DMS114 treated with DMSO at 0.1 percent for 48 hours (cell line): Measurements from ENCODE around the gene RPL10.

Experiments used
- DNase-seq: peaks from one replicate; lab custom pipeline; 2025; ENCODE audit not compliant: unreplicated experiment; lab: John Stamatoyannopoulos, UW

RPL10 gene

GRCh38 chrX:154397888-154398667, at the start of gene RPL10:
RPL10 (plus strand) TSS chrX:154398377; CDS start chrX:154398520, 143 bp downstream.
- peak; percentile 85 for DNase-seq

- no peak for DNase-seq
Observed at GRCh38 chrX:154348646-154349358, 49.4 kb upstream of the RPL10 start.

GRCh38 chrX:154349359-154349935, 48.7 kb upstream of the RPL10 start:
- DNase-seq = no peak

GRCh38 chrX:154349979-154350378, 48.2 kb upstream of the RPL10 start:
- no peak for DNase-seq

- DNase-seq = no peak
Observed at GRCh38 chrX:154350429-154351182, 47.6 kb upstream of the RPL10 start.

- no peak for DNase-seq
Observed at GRCh38 chrX:154351183-154352011, 46.8 kb upstream of the RPL10 start.

GRCh38 chrX:154352012-154352401, 46.2 kb upstream of the RPL10 start:
- DNase-seq = no peak

GRCh38 chrX:154352466-154352865, 45.7 kb upstream of the RPL10 start:
- no peak for DNase-seq

- DNase-seq = no peak
Observed at GRCh38 chrX:154353172-154353843, 44.9 kb upstream of the RPL10 start.

- no peak for DNase-seq
Observed at GRCh38 chrX:154354013-154354412, 44.2 kb upstream of the RPL10 start.

- DNase-seq = no peak
Observed at GRCh38 chrX:154354516-154354915, 43.7 kb upstream of the RPL10 start.

- DNase-seq = no peak
Observed at GRCh38 chrX:154355094-154355775, 42.9 kb upstream of the RPL10 start.

GRCh38 chrX:154355776-154356140, 42.4 kb upstream of the RPL10 start:
- DNase-seq = no peak

GRCh38 chrX:154356596-154356995, 41.6 kb upstream of the RPL10 start:
- no peak for DNase-seq

GRCh38 chrX:154357205-154357604, 41.0 kb upstream of the RPL10 start:
- no peak for DNase-seq

- no peak for DNase-seq
Observed at GRCh38 chrX:154358011-154358410, 40.2 kb upstream of the RPL10 start.

GRCh38 chrX:154358829-154359228, 39.3 kb upstream of the RPL10 start:
- DNase-seq = no peak

- DNase-seq = no peak
Observed at GRCh38 chrX:154359362-154360154, 38.6 kb upstream of the RPL10 start.
